HepG2 (cell line): ENCODE measurements around the gene ANKRD55. TPM values are rescaled to one million over a fixed set of nuclear protein-coding genes. Genes with fewer than 3 reads are reported as not detected.
A peak's percentile ranks its signal among the peaks of the same experiment; 100 is the strongest.

Experiments
- ATAC-seq: fragments of 200-7000 bp; cut with Tn5 transposase; 3 replicates; pipeline ENCODE4 v1.9.1; 2020; ENCODE audit warnings: mild to moderate bottlenecking, moderate library complexity
- BruUV-seq: library from RNA; stranded (reverse); fragments of 400-500 nt; replicated peaks from 2 replicates; lab custom pipeline; 2021; lab: Mats Ljungman, UMichigan
- CTCF ChIA-PET: fragments of 300-600 bp; formaldehyde crosslinking; extraction: SDS; loops from one replicate; lab custom pipeline; 2021; ENCODE audit warnings: low total read pairs, inconsistent platforms, low intra/inter-chr PET ratio; lab: Yijun Ruan, JAX
- POLR2A ChIA-PET: fragments of 350-600 bp; sonication (Branson Sonifier 250); formaldehyde crosslinking; loops from one replicate; lab custom pipeline; 2020; ENCODE audit warnings: antibody characterized with exemption, inconsistent platforms; lab: Yijun Ruan, JAX
- DNase-seq: peaks from one replicate; pipeline ENCODE4 v3.0.0-alpha.2; 2015; ENCODE audit warnings: low spot score
- FAIRE-seq: peaks from 3 replicates; lab custom pipeline; 2011; peaks lifted over from hg19 to GRCh38; lab: Jason Lieb, UNC
- H2AFZ ChIP-seq: one replicate; pipeline ENCODE4 v1.6.1; 2011; ENCODE audit warnings: low read length, inconsistent platforms
- H3K27ac ChIP-seq: fragments of 300-600 bp; 3 replicates; pipeline ENCODE4 v1.8.0; 2011; ENCODE audit warnings: mixed run types, mild to moderate bottlenecking, mixed read lengths, low read length, inconsistent platforms; ENCODE audit not compliant: insufficient read depth; ENCODE audit errors: extremely low read length
- H3K27me3 ChIP-seq, 2 experiments: fragments of 200-600 bp in 1 of 2; 2 replicates in 1 of 2; 3 replicates in 1 of 2; pipeline versions ENCODE4 v1.6.0 to v1.8.0; 2011; ENCODE audit warnings: low read length in 2 of 2, mild to moderate bottlenecking in 2 of 2, moderate library complexity in 2 of 2, inconsistent platforms in 1 of 2; ENCODE audit not compliant: insufficient read depth in 2 of 2, control insufficient read depth in 1 of 2
- H3K36me3 ChIP-seq, 2 experiments: fragments of 200-600 bp in 1 of 2; replicated peaks in 1 of 2; 2 replicates in 1 of 2; 3 replicates in 1 of 2; pipeline versions ENCODE4 v1.5.1 to v1.8.0; 2011; ENCODE audit warnings: low read length in 2 of 2, inconsistent platforms in 1 of 2; ENCODE audit not compliant: insufficient read depth in 2 of 2, control insufficient read depth in 1 of 2
- H3K4me1 ChIP-seq: 2 replicates; pipeline ENCODE4 v1.5.1; 2012; ENCODE audit warnings: low read length, inconsistent platforms; ENCODE audit not compliant: insufficient read depth
- H3K4me2 ChIP-seq: 2 replicates; pipeline ENCODE4 v1.6.0; 2011; ENCODE audit warnings: low read depth, low read length, inconsistent platforms
- H3K4me3 ChIP-seq, 3 experiments: fragments of 200-600 bp in 1 of 3; sonication (generic), shearing (Covaris generic) in 1 of 3; replicated peaks in 1 of 3; 2 replicates each; pipeline ENCODE4 v1.5.1; 2011 to 2016; ENCODE audit warnings: low read length in 3 of 3, inconsistent platforms in 2 of 3, low read depth in 2 of 3, mild to moderate bottlenecking in 2 of 3, control low read depth in 1 of 3, mixed read lengths in 1 of 3; ENCODE audit not compliant: insufficient read depth in 1 of 3
- H3K79me2 ChIP-seq: one replicate; pipeline ENCODE4 v1.6.1; 2011; ENCODE audit warnings: low read length, inconsistent platforms; ENCODE audit not compliant: insufficient read depth
- H3K9ac ChIP-seq: 2 replicates; pipeline ENCODE4 v1.6.0; 2011; ENCODE audit warnings: mild to moderate bottlenecking, low read depth, low read length, inconsistent platforms; ENCODE audit not compliant: insufficient read depth
- H3K9me3 ChIP-seq: 2 replicates; pipeline ENCODE4 v1.5.1; 2012; ENCODE audit warnings: mild to moderate bottlenecking, low read length
- H4K20me1 ChIP-seq: 2 replicates; pipeline ENCODE4 v1.6.0; 2011; ENCODE audit warnings: inconsistent platforms, mild to moderate bottlenecking, low read length, moderate library complexity; ENCODE audit not compliant: insufficient read depth
- ASH2L ChIP-seq: fragments of 300-600, 200-600 bp; sonication (generic); IDR thresholded peaks from 2 replicates; pipeline ENCODE4 v1.7.0; 2017; ENCODE audit warnings: low read depth, mild to moderate bottlenecking, moderate library complexity, mixed read lengths, low read length; ENCODE audit not compliant: insufficient read length
- ATF4 ChIP-seq, 2 experiments: fragments of 450-650 bp in 1 of 2; sonication (generic) in 1 of 2; formaldehyde crosslinking; IDR thresholded peaks; 2 replicates each; pipeline versions ENCODE4 v1.5.0 to v1.8.0; 2020 to 2022; ENCODE audit warnings: mild to moderate bottlenecking in 1 of 2, missing genetic modification reagents in 1 of 2
- BCL6 ChIP-seq: IDR thresholded peaks from 2 replicates; pipeline ENCODE4 v1.6.1; 2016; ENCODE audit warnings: missing genetic modification reagents, missing compliant biosample characterization
- FOXM1 ChIP-seq: sonication (generic); formaldehyde crosslinking; IDR thresholded peaks from 2 replicates; pipeline ENCODE4 v1.5.0; 2020; ENCODE audit warnings: missing genetic modification reagents
- GATAD2A ChIP-seq: IDR thresholded peaks from 2 replicates; pipeline ENCODE4 v1.6.1; 2016
- HNF4A ChIP-seq: sonication (generic); formaldehyde crosslinking; IDR thresholded peaks from 2 replicates; pipeline ENCODE4 v1.4.0; 2020; ENCODE audit warnings: missing genetic modification reagents
- KAT7 ChIP-seq: IDR thresholded peaks from 2 replicates; pipeline ENCODE4 v1.6.1; 2018; ENCODE audit warnings: borderline replicate concordance, missing compliant biosample characterization
- NCOA2 ChIP-seq: sonication (generic); formaldehyde crosslinking; IDR thresholded peaks from 2 replicates; pipeline ENCODE4 v1.8.0; 2022; ENCODE audit warnings: inconsistent platforms
- NR2C2 ChIP-seq: sonication (generic); formaldehyde crosslinking; IDR thresholded peaks from 2 replicates; pipeline ENCODE4 v1.4.0; 2020; ENCODE audit warnings: missing genetic modification reagents, mild to moderate bottlenecking, moderate library complexity, borderline replicate concordance
- NR2F1 ChIP-seq, 2 experiments: fragments of 450-650 bp in 1 of 2; formaldehyde crosslinking in 1 of 2; IDR thresholded peaks; 2 replicates each; pipeline versions ENCODE4 v1.5.0 to v1.6.1; 2016 to 2020; ENCODE audit warnings: mild to moderate bottlenecking in 1 of 2, missing compliant biosample characterization in 1 of 2, missing genetic modification reagents in 1 of 2, moderate library complexity in 1 of 2
- NR2F6 ChIP-seq, 2 experiments: IDR thresholded peaks; 2 replicates each; pipeline ENCODE4 v1.6.1; 2016; ENCODE audit warnings: antibody characterized with exemption in 1 of 2, mild to moderate bottlenecking in 1 of 2
- RARA ChIP-seq: IDR thresholded peaks from 2 replicates; pipeline ENCODE4 v1.6.1; 2016; ENCODE audit warnings: missing genetic modification reagents, missing compliant biosample characterization
- SETDB1 ChIP-seq: sonication (generic); formaldehyde crosslinking; IDR thresholded peaks from 2 replicates; pipeline ENCODE4 v1.5.1; 2020; ENCODE audit warnings: missing genetic modification reagents, mild to moderate bottlenecking, borderline replicate concordance
- ZNF614 ChIP-seq: IDR thresholded peaks from 2 replicates; pipeline ENCODE4 v1.6.1; 2018; ENCODE audit warnings: missing biosample characterization, missing genetic modification reagents, inconsistent platforms, borderline replicate concordance
- WGBS: methylation state at CpG from one replicate; pipeline ENCODE4 v1.1.6; 2017; ENCODE audit warnings: low lambda C conversion rate; 5-methylcytosine and 5-hydroxymethylcytosine counted together
- in situ Hi-C: cut with HindIII; loops from 2 replicates; pipeline ENCODE4 v1.10.0; 2017; ENCODE audit warnings: low pct_unique_long_range_greater_than_20kb; ENCODE audit not compliant: extremely low pct_ligation_motif_present
- intact Hi-C: fragments of 100-400 bp; cut with micrococcal nuclease; formaldehyde crosslinking; loops from one replicate; pipeline ENCODE4 v1.10.0; 2022; ENCODE audit not compliant: unreplicated experiment
- polyA plus RNA-seq, 8 experiments: library from polyadenylated mRNA; depleted of rRNA in 3 of 8; stranded (reverse) in 7 of 8; unstranded in 1 of 8; fragments of >200 nt; fragmentation: Illumina TruSeq in 4 of 8; extraction: Trizol in 4 of 8; gene quantifications; 2 replicates each; pipeline versions ENCODE4 v1.2.1 to v1.2.3, GENCODE V29; 2011 to 2016; ENCODE audit warnings: low read depth in 4 of 8, missing spikeins in 1 of 8, mixed read lengths in 1 of 8; ENCODE audit not compliant: insufficient read depth in 1 of 8
- total RNA-seq, 5 experiments: library from RNA; depleted of rRNA; stranded (reverse); fragments of >200 nt; fragmentation: Illumina TruSeq; extraction: Trizol; gene quantifications; 2 replicates each; pipeline ENCODE4 v1.2.3, GENCODE V29; 2016; ENCODE audit warnings: low read depth in 1 of 5
- TF ChIP-seq, protein P1 (sequence below): fragments of 450-650 bp; IDR thresholded peaks from 2 replicates; pipeline ENCODE4 v1.6.1; 2016
- TF ChIP-seq, protein P2 (sequence below): IDR thresholded peaks from 2 replicates; pipeline ENCODE4 v1.6.1; 2016; ENCODE audit warnings: mild to moderate bottlenecking
- TF ChIP-seq, protein P3 (sequence below): sonication (generic); formaldehyde crosslinking; IDR thresholded peaks from 2 replicates; pipeline ENCODE4 v1.9.0; 2021; ENCODE audit warnings: missing genetic modification reagents, mild to moderate bottlenecking, borderline replicate concordance

ANKRD55 gene
- total and polyA plus RNA-seq, 2 of the 13 experiments (the other 11 are each of a cell fraction or from before 2014, with no cell fraction given), result 0.11 to 0.28 TPM

DNA sequence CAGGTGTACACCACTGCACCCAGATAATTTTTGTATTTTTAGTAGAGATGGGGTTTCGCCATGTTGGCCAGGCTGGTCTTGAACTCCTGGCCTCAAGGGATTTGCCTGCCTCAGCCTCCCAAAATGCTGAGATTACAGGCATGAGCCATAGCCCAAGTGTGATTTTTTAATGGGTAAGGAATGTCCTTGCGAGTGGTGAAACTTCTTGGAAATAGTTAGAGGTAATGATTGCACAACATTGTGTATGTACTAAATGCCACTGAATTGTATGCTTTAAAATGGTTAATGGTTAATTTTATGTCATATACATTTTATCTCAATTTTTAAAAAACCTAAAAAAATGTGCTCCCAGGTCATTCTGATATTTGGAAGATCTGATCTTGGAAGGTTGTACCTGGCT, 178.5 kb downstream of the ANKRD55 start (continued):
- TF ChIP-seq, protein P1, sequence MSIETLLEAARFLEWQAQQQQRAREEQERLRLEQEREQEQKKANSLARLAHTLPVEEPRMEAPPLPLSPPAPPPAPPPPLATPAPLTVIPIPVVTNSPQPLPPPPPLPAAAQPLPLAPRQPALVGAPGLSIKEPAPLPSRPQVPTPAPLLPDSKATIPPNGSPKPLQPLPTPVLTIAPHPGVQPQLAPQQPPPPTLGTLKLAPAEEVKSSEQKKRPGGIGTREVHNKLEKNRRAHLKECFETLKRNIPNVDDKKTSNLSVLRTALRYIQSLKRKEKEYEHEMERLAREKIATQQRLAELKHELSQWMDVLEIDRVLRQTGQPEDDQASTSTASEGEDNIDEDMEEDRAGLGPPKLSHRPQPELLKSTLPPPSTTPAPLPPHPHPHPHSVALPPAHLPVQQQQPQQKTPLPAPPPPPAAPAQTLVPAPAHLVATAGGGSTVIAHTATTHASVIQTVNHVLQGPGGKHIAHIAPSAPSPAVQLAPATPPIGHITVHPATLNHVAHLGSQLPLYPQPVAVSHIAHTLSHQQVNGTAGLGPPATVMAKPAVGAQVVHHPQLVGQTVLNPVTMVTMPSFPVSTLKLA, result no peak
- TF ChIP-seq ATF4 (CRISPR knock-in tag; IDR thresholded peaks at IDR 0.05) (peak in 1 of 2 experiments; percentile 66; a peak in 2 of 4 replicates), RARA (CRISPR knock-in tag) (peak; percentile 34; the same call in 1 of the 2 replicates), GATAD2A (CRISPR knock-in tag) (peak; percentile 48)
- TF ChIP-seq, protein P2, sequence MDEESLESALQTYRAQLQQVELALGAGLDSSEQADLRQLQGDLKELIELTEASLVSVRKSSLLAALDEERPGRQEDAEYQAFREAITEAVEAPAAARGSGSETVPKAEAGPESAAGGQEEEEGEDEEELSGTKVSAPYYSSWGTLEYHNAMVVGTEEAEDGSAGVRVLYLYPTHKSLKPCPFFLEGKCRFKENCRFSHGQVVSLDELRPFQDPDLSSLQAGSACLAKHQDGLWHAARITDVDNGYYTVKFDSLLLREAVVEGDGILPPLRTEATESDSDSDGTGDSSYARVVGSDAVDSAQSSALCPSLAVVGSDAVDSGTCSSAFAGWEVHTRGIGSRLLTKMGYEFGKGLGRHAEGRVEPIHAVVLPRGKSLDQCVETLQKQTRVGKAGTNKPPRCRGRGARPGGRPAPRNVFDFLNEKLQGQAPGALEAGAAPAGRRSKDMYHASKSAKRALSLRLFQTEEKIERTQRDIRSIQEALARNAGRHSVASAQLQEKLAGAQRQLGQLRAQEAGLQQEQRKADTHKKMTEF (CRISPR knock-in tag), result 0 out of 2 replicates have a peak, but pooled peaks have one; percentile 27

DNA sequence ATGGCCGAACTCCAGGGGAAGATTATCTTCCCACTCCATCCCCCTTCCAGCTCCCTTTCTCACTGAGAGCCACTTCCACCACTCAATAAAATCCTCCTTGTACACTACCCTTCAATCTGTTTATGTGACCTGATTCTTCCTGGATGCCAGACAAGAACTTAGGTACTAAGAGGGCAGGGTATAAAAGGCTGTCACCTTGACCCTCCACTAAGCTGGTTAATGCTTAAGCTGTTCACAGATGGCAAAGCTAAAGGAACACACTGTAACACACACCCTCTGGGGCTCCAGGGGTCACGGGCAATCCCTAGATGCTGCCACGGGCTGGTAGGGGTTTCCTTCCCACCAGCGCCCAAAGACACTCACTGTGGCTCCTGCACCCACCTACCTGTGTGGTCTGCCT, 179.8 kb downstream of the ANKRD55 start:
- Histone ChIP-seq H3K36me3 (no peaks in the 10 kb centered on the region), H3K27me3 (no peaks in the 10 kb centered on the region), H3K9ac (no peak overlapping the region), H3K4me3 (no peak overlapping the region), H3K27ac (no peak overlapping the region), H3K4me1 (peaks cover 67% of the 10 kb centered on the region), H4K20me1 (no peaks in the 10 kb centered on the region), H3K79me2 (no peaks in the 10 kb centered on the region), H3K4me2 (no peak overlapping the region), H3K9me3 (peaks cover 13% of the 10 kb centered on the region), H2AFZ (no peak overlapping the region)
- no TSS peak for BruUV-seq
- POLR2A ChIA-PET, result no interaction called here
- ATAC-seq (no peak), FAIRE-seq (no peak), DNase-seq (no peak)
- intact Hi-C loops, result no loop called here
- 100% methylated on average over 1 of the region's 4 CpGs for WGBS
- CTCF ChIA-PET, result no interaction called here
- in situ Hi-C loops, result no loop called here
- peak; percentile 84; the same call in 1 of the 2 replicates for TF ChIP-seq SETDB1 (CRISPR knock-in tag)
- 0 out of 2 replicates have a peak, but pooled peaks have one; percentile 8 for TF ChIP-seq BCL6 (CRISPR knock-in tag)
- TF ChIP-seq NR2C2, result 0 out of 2 replicates have a peak, but pooled peaks have one; percentile 18
- TF ChIP-seq NR2F6 (IDR thresholded peaks at IDR 0.05), result peak; percentile 77
- TF ChIP-seq NR2F6 (CRISPR knock-in tag; IDR thresholded peaks at IDR 0.05), result peak; percentile 81
- TF ChIP-seq, protein P3, sequence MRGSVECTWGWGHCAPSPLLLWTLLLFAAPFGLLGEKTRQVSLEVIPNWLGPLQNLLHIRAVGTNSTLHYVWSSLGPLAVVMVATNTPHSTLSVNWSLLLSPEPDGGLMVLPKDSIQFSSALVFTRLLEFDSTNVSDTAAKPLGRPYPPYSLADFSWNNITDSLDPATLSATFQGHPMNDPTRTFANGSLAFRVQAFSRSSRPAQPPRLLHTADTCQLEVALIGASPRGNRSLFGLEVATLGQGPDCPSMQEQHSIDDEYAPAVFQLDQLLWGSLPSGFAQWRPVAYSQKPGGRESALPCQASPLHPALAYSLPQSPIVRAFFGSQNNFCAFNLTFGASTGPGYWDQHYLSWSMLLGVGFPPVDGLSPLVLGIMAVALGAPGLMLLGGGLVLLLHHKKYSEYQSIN (CRISPR knock-in tag), result no peak
- TF ChIP-seq NR2F1 (CRISPR knock-in tag; IDR thresholded peaks at IDR 0.05), result peak; percentile 21 to 57; a peak in 1 of 4 replicates
- no peak for TF ChIP-seq KAT7 (CRISPR knock-in tag)
- TF ChIP-seq ASH2L, result peak; percentile 23
- peak; percentile 17; the same call in 1 of the 2 replicates for TF ChIP-seq NCOA2 (CRISPR knock-in tag)
- TF ChIP-seq FOXM1, result no peak
- peak; percentile 43 for TF ChIP-seq HNF4A (CRISPR knock-in tag)
- TF ChIP-seq ZNF614 (CRISPR knock-in tag), result 0 out of 2 replicates have a peak, but pooled peaks have one; percentile 41
